IMR-90 (cell line): Measurements from ENCODE around the gene ACVR1. TPM values are rescaled to one million over a fixed set of nuclear protein-coding genes. Genes with fewer than 3 reads are reported as not detected.

Source experiments
- ATAC-seq: fragments of 200-7000 bp; cut with Tn5 transposase; 2 replicates; pipeline ENCODE4 v1.9.1; 2020; ENCODE audit warnings: low read depth, mild to moderate bottlenecking, moderate library complexity
- BruUV-seq: library from RNA; stranded (reverse); fragments of 400-500 nt; replicated peaks from 2 replicates; lab custom pipeline; 2021; lab: Mats Ljungman, UMichigan
- CTCF ChIA-PET: fragments of 300-600 bp; formaldehyde crosslinking; extraction: SDS; loops from one replicate; lab custom pipeline; 2021; ENCODE audit warnings: antibody characterized with exemption; lab: Yijun Ruan, JAX
- POLR2A ChIA-PET: fragments of 300-600 bp; sonication (Branson Sonifier 250); formaldehyde crosslinking; loops from one replicate; lab custom pipeline; 2022; ENCODE audit warnings: antibody characterized with exemption; ENCODE audit not compliant: unreplicated experiment; lab: Charles Lee
- DNase-seq: peaks from one replicate; pipeline ENCODE4 v3.0.0; 2013
- H2AFZ ChIP-seq: replicated peaks from 2 replicates; pipeline ENCODE3; 2013; ENCODE audit warnings: low read length, mild to moderate bottlenecking; ENCODE audit not compliant: poor library complexity
- H2AK5ac ChIP-seq: 2 replicates; pipeline ENCODE4 v1.6.1; 2013; ENCODE audit warnings: low read depth, low read length, inconsistent platforms
- H2AK9ac ChIP-seq: replicated peaks from 2 replicates; pipeline ENCODE3; 2013; ENCODE audit warnings: mild to moderate bottlenecking, low read depth, low read length, moderate library complexity; ENCODE audit not compliant: poor library complexity
- H2BK120ac ChIP-seq: 2 replicates; pipeline ENCODE4 v1.6.1; 2013; ENCODE audit warnings: low read depth, low read length, inconsistent platforms
- H2BK15ac ChIP-seq: 3 replicates; pipeline ENCODE4 v1.6.1; 2013; ENCODE audit warnings: low read depth, low read length, inconsistent platforms
- H2BK20ac ChIP-seq: 2 replicates; pipeline ENCODE4 v1.6.1; 2013; ENCODE audit warnings: low read depth, mild to moderate bottlenecking, inconsistent platforms, low read length, moderate library complexity
- H2BK5ac ChIP-seq: 2 replicates; pipeline ENCODE4 v1.6.1; 2013; ENCODE audit warnings: mild to moderate bottlenecking, low read depth, low read length, inconsistent platforms; ENCODE audit not compliant: poor library complexity, severe bottlenecking
- H3K14ac ChIP-seq: replicated peaks from 2 replicates; pipeline ENCODE4 v1.6.1; 2013; ENCODE audit warnings: low read depth, low read length, inconsistent platforms
- H3K18ac ChIP-seq: 2 replicates; pipeline ENCODE4 v1.6.1; 2013; ENCODE audit warnings: low read depth, low read length, control low read depth
- H3K23ac ChIP-seq: 2 replicates; pipeline ENCODE4 v1.6.1; 2013; ENCODE audit warnings: low read depth, low read length, inconsistent platforms
- H3K27ac ChIP-seq: 2 replicates; pipeline ENCODE4 v1.5.1; 2013; ENCODE audit warnings: mild to moderate bottlenecking, control low read depth, low read length; ENCODE audit not compliant: insufficient read depth
- H3K27me3 ChIP-seq: 2 replicates; pipeline ENCODE4 v1.6.1; 2013; ENCODE audit warnings: low read length; ENCODE audit not compliant: control insufficient read depth, insufficient read depth
- H3K36me3 ChIP-seq: 2 replicates; pipeline ENCODE4 v1.6.1; 2013; ENCODE audit warnings: low read length, mixed read lengths; ENCODE audit not compliant: control insufficient read depth, insufficient read depth
- H3K4ac ChIP-seq: 2 replicates; pipeline ENCODE4 v1.6.1; 2013; ENCODE audit warnings: low read depth, low read length, inconsistent platforms
- H3K4me1 ChIP-seq: 2 replicates; pipeline ENCODE4 v1.6.1; 2013; ENCODE audit warnings: low read length, mixed read lengths; ENCODE audit not compliant: control insufficient read depth, insufficient read depth
- H3K4me2 ChIP-seq: 2 replicates; pipeline ENCODE4 v1.6.1; 2013; ENCODE audit warnings: low read depth, mild to moderate bottlenecking, control low read depth, low read length, moderate library complexity
- H3K4me3 ChIP-seq: 2 replicates; pipeline ENCODE4 v1.5.1; 2013; ENCODE audit warnings: low read depth, mild to moderate bottlenecking, control low read depth, low read length, moderate library complexity; ENCODE audit not compliant: insufficient read depth
- H3K56ac ChIP-seq: 2 replicates; pipeline ENCODE4 v1.6.1; 2013; ENCODE audit warnings: low read length, inconsistent platforms; ENCODE audit not compliant: insufficient read depth; ENCODE audit errors: extremely low read depth
- H3K79me1 ChIP-seq, 2 experiments: 2 replicates each; pipeline ENCODE4 v1.6.1; 2013; ENCODE audit warnings: low read length in 2 of 2, inconsistent platforms in 1 of 2, low read depth in 1 of 2
- H3K9ac ChIP-seq: 2 replicates; pipeline ENCODE4 v1.6.1; 2013; ENCODE audit warnings: low read depth, low read length, control low read depth
- H3K9me1 ChIP-seq: 2 replicates; pipeline ENCODE4 v1.6.1; 2013; ENCODE audit warnings: low read length, inconsistent platforms; ENCODE audit not compliant: insufficient read depth
- H3K9me3 ChIP-seq: 2 replicates; pipeline ENCODE4 v1.6.1; 2013; ENCODE audit warnings: low read length; ENCODE audit not compliant: control insufficient read depth, insufficient read depth
- H4K20me1 ChIP-seq: 2 replicates; pipeline ENCODE4 v1.6.1; 2013; ENCODE audit warnings: low read length, inconsistent platforms; ENCODE audit not compliant: insufficient read depth
- H4K5ac ChIP-seq: 2 replicates; pipeline ENCODE4 v1.6.1; 2013; ENCODE audit warnings: mild to moderate bottlenecking, low read depth, low read length, control low read depth
- H4K8ac ChIP-seq, 2 experiments: 2 replicates each; pipeline ENCODE4 v1.6.1; 2013; ENCODE audit warnings: low read depth in 2 of 2, low read length in 2 of 2, control low read depth in 1 of 2, inconsistent platforms in 1 of 2
- H4K91ac ChIP-seq: 2 replicates; pipeline ENCODE4 v1.6.1; 2013; ENCODE audit warnings: low read depth, low read length, inconsistent platforms; ENCODE audit not compliant: insufficient read depth
- RCOR1 ChIP-seq: IDR thresholded peaks from 2 replicates; pipeline ENCODE4 v1.6.1; 2012; ENCODE audit warnings: mild to moderate bottlenecking, low read length, improper control_type of control experiment; ENCODE audit not compliant: insufficient replicate concordance
- WGBS, 2 experiments: methylation state at CpG; one replicate each; pipeline versions ENCODE4 v1.1.5 to v1.1.7; 2013; ENCODE audit warnings: missing lambda C conversion rate in 2 of 2; ENCODE audit not compliant: insufficient read length in 1 of 2; ENCODE audit errors: extremely low coverage in 2 of 2; 5-methylcytosine and 5-hydroxymethylcytosine counted together
- dilution Hi-C: fragments of 300-500 bp; cut with HindIII; formaldehyde crosslinking; loops from one replicate; pipeline ENCODE4 v1.14.3; 2018; ENCODE audit warnings: low sequenced_read_pairs; ENCODE audit not compliant: unreplicated experiment
- in situ Hi-C: fragments of 300-500 bp; cut with MboI; formaldehyde crosslinking; loops from 3 replicates; pipeline ENCODE4 v1.14.3; 2019; ENCODE audit warnings: low sequenced_read_pairs, inconsistent platforms, mixed read lengths
- intact Hi-C: fragments of 100-400 bp; cut with micrococcal nuclease; formaldehyde crosslinking; loops from 2 replicates; pipeline ENCODE4 v1.10.0; 2022
- polyA plus RNA-seq, 3 experiments: library from polyadenylated mRNA; depleted of rRNA; stranded (reverse); fragments of >200 nt; gene quantifications; 2 replicates each; pipeline ENCODE4 v1.2.3, GENCODE V29; 2012; ENCODE audit warnings: low replicate concordance in 1 of 3
- total RNA-seq: library from RNA; depleted of rRNA; stranded (reverse); fragments of >200 nt; gene quantifications from 2 replicates; pipeline ENCODE4 v1.2.3, GENCODE V29; 2012

ACVR1 gene
- total and polyA plus RNA-seq, 2 of the 4 experiments (the other 2 are of a cell fraction): 21.1 to 40.8 TPM

DNA sequence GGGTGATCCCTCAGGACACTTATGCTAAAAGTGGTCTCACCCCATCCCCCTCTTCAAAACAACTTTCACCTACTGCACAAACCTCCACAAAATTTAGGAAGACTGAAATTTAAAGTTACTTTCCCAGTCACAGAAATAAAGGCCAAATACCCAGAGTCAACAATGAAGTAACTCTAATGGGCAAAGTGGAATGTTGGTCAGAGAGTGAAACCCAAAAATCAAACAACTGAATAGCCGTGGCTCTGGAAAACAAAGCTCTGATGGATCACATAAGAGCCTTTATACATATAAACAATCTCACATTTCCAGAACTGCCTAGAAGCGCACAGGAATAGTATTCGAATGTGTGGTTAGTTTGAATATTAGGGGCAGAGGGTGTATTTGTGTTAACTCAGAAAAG is 4.7 kb downstream of the ACVR1 start:
- no TSS peak for BruUV-seq
- no peaks in the 10 kb centered on the region for H3K9me3 ChIP-seq
- no peak overlapping the region for H2AFZ ChIP-seq
- no peak overlapping the region for H3K14ac ChIP-seq
- DNase-seq (peak; percentile 50), ATAC-seq (no peak; the same call in 1 of the 2 replicates)
- WGBS, 2 experiments: no CpG with 5 or more reads among the region's 3 CpGs
- peaks cover 11% of the 10 kb centered on the region for H3K4me1 ChIP-seq
- H3K23ac ChIP-seq: 0 out of 2 replicates have a peak overlapping the region, but pooled peaks have one; percentile 4
- no peak overlapping the region for H3K27ac ChIP-seq
- H3K4me3 ChIP-seq: no peak overlapping the region
- no peak overlapping the region for H3K4ac ChIP-seq
- ChIA-PET POLR2A (no interaction called here), CTCF (no interaction called here)
- H3K9ac ChIP-seq: no peak overlapping the region; the same call in 1 of the 2 replicates
- intact Hi-C loops: loop anchor here (10.0 kb wide), 1 partner anchor 133 kb away; no protein-coding TSS in a partner anchor
- H2BK20ac ChIP-seq: no peak overlapping the region
- dilution Hi-C loops: no loop called here
- peaks cover 25% of the 10 kb centered on the region for H3K9me1 ChIP-seq
- in situ Hi-C loops: loop anchor here (25.0 kb wide), 1 partner anchor 1534 kb away; the partner anchor contains the start of gene NR4A2
- no peak overlapping the region for H2BK5ac ChIP-seq
- 0 out of 2 replicates have a peak overlapping the region, but pooled peaks have one; percentile 28 for H4K5ac ChIP-seq
- H3K18ac ChIP-seq: no peak overlapping the region
- no peak overlapping the region for H2BK120ac ChIP-seq
- no peak overlapping the region for H2AK5ac ChIP-seq
- H3K36me3 ChIP-seq: no peaks in the 10 kb centered on the region
- TF ChIP-seq RCOR1: no peak
- no peak overlapping the region for H2AK9ac ChIP-seq
- no peaks in the 10 kb centered on the region for H3K27me3 ChIP-seq
- H4K8ac ChIP-seq: no peak overlapping the region
- no peak overlapping the region for H3K56ac ChIP-seq
- H4K91ac ChIP-seq: no peak overlapping the region
- H3K4me2 ChIP-seq: peak overlapping the region; percentile 83
- peaks cover 68% of the 10 kb centered on the region; the same call in 1 of the 2 replicates for H4K20me1 ChIP-seq
- no peak overlapping the region for H2BK15ac ChIP-seq
- H3K79me1 ChIP-seq: peaks cover 48 to 81% of the 10 kb centered on the region in 2 experiments
